Stimulated activated CD8-positive, alpha-beta memory T cell treated with anti-CD3 and anti-CD28 coated beads, Interleukin-15, amount 100 ng/mL, for 24 hours (primary cell): ENCODE results near the gene SMPDL3A.

Experiments
- DNase-seq: peaks from one replicate; pipeline ENCODE4 v3.0.0-alpha.2; 2020; ENCODE audit warnings: low read depth

The SMPDL3A gene

DNA sequence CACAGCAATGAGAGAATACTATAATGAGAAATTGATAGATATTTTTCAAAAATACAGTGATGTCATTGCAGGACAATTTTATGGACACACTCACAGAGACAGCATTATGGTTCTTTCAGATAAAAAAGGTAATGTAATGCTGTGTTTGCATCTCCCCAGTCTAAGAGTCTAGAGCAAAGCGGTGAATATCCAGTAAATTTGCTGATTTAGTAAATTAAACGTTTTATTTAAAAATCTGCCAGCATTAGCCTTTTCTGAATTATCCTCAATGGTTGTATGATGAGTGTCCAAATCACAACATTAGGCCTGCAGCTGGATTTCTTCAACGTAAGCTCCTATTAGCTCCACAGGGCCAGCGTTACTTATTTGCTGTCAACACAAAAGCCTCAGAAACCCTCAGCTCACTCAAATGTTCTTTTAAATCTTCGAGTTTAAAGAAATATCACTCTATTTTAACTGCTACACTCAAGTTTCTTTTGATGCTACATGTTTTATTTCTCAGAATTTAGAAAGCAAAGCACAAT lies 16.0 kb downstream of the SMPDL3A start:
- DNase-seq: no peak

DNA sequence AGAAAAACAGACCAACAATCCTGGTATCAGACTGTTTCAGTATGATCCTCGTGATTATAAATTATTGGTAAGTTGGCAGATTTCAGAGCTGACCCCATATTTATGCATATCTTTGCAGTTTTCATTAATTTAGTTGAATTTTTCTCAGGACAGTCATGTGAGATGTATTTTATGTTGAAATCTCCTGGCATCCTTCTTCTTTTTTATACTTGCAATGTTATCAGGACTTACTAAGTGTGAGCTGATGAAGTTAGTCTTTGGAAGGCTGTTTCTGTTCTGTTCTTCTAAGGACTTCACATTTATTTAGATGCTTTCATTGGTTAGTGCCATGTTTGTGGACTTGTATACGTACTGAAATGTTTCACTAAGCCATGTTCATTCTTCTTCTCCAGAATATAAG lies 17.2 kb downstream of the SMPDL3A start:
- no peak for DNase-seq

DNA sequence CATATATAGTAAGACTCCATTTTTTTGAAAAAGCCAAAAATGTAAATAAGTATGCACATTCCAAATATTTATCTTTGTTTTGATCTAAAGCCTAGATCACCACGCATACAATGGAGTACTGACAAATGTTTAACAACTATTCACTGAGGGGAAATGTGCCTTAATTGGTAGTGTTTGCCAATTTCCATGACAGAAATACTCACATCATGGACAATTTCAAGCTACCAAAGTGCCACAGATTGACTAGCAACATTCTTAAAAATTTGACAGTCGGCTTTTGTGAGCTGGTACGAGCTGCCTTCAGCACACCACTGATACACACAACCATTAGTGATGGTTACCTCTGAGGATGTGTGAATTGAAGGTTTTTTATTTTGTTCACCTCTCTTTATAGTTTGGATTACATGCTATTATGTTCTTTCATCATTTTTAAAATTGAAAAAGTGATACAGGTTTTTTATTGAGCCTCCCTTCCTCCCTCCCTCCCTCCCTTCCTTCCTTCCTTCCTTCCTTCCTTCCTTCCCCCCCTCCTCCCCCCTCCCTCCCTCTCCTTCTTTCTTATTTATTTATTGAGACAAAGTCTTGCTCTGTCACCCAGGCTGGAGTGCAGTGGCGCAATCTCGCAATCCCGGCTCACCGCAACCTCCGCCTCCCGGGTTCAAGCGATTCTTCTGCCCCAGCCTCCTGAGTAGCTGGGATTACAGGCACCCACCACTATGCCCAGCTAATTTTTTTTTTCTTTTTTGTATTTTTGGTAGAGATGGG lies 19.2 kb downstream of the SMPDL3A start:
- no peak for DNase-seq

DNA sequence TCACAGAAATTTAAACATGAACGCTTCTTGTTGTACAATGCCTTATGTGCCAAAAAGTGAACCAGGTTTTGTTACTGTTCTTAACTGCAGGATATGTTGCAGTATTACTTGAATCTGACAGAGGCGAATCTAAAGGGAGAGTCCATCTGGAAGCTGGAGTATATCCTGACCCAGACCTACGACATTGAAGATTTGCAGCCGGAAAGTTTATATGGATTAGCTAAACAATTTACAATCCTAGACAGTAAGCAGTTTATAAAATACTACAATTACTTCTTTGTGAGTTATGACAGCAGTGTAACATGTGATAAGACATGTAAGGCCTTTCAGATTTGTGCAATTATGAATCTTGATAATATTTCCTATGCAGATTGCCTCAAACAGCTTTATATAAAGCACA lies 19.9 kb downstream of the SMPDL3A start:
- no peak for DNase-seq

GRCh38 chr6:122809691-122810090 lies 20.6 kb downstream of the SMPDL3A start:
- no peak for DNase-seq

DNA sequence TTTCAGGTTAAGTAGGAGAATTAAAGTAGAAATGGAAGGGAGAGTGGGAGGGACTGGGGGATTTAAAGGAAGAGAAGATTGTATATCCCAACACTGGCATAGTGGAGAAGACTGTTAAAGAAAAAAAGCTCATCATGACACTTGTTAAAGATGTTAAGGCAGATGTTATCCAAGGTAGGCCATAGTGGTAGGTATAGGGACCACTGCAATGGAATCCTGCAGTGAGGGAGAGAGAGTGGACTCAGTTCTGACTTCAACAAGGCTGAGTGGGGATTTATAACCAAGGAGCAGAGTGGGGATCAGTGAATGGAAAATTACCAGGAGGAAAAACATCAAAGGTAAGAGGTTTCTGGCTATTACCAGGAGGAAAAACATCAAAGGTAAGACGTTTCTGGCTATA lies 21.1 kb downstream of the SMPDL3A start:
- no peak for DNase-seq

DNA sequence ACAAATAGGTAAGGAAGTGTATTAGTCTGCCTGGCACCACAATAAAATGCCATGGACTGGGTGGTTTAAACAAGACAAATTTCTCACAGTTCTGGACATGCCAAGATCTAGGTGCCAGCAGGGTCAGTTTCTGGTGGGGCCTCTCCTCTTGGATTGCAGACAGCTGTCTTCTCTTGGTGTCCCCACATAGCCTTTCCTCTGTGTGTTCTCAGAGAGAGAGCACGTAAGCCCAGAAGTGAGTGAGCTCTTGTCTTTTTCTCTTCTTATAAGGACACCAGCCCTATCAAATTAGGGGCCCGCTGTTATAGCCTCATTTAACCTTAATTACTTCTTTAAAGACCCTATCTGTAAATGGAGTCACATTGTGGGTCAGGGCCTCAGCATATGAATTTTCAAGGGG lies 28.3 kb downstream of the SMPDL3A start:
- DNase-seq: no peak

DNA sequence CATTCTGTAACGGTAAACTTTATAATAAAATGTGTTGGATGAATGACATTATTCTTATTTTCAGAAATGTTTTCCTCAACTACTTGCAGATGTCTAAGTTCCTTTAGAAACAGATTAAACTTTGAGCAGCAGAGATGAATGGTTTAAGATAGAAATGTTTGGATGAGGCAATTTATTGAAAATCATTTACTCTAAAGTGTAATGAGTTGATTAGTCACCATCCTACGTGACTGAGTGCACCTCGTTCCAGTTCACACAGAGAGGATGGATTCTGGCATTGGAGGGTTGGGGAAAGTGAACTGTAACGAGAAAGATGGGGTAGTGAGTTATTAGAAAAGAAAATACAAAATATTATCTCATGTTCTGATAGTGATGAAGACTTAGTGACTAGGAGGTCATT lies 28.7 kb downstream of the SMPDL3A start:
- DNase-seq: no peak

DNA sequence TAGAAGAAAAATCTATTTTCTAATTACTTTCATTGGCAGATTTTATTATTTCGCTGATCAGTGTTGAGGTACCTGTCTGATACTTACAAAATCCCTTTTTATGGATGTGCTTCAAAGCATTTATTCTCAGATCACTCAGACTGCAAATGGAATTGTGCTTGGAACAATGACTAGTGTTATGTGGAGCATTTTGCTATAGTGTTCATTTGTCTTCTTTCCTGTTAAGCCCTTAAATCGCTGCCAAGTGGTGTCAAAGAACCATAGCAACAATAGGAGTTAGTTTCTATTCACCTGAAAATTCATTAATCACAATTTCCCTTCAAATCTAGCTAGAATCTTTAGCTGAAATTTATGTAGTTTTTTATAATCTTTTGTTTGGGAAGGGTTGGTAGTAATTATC lies 29.8 kb downstream of the SMPDL3A start:
- DNase-seq: no peak

DNA sequence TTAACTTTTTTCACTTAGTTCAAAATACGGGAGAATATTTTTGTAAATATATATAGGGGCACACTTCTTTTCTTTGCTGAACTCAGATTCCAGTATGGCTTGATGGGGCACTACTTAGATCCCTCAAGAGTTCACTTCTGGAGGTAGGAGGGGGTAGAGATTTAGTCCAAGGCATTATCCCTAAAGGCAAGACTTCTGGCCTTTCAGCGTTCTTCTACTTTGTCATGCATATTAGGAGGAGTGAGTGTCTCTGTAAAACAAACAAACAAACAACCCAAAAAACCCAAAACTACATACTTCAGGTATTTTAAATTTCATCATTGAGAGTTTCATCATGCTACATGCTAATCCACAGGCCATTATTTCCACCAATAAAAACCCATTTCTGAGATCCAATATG lies 32.0 kb downstream of the SMPDL3A start:
- DNase-seq: no peak

DNA sequence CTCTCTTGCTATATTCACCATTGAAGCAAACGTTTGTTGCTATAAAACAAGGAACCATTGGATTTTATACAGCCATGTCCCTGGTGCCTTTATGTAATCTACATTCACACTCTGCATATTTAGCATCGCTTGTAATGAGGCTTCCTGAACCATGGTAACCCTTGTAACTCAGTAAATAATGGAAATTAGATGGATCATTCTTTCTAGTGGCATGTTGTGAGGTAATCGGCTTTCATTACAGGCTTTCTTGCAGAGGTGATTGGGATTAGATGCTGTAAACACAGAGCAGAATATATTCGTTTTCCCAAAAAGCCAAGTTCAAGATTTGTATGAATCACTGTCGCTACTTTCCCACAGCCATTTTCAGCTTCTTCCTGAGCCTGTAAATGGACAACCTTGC lies 36.1 kb downstream of the SMPDL3A start:
- no peak for DNase-seq

- DNase-seq: no peak
These were observed 40.4 kb downstream of the SMPDL3A start for GRCh38 chr6:122829456-122829855.

DNA sequence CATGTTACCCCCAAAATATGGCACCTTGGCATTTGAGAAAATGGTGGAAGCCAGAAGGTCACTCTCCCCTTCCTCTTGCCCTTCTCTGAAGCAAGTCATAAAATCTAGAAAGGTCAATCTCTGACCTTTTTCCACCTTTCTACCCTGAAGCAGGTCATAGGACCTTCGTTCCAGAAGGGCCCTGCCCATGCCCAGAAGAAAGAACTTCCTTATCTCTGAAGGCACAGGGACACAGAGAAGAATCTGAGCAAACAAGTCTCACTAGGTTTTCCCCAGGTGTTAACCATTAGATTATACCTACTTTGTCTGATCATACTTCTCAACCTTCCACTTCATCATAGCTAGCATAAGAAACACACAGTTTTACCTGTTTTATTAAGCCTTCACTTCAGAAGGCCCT lies 42.5 kb downstream of the SMPDL3A start:
- DNase-seq: no peak

DNA sequence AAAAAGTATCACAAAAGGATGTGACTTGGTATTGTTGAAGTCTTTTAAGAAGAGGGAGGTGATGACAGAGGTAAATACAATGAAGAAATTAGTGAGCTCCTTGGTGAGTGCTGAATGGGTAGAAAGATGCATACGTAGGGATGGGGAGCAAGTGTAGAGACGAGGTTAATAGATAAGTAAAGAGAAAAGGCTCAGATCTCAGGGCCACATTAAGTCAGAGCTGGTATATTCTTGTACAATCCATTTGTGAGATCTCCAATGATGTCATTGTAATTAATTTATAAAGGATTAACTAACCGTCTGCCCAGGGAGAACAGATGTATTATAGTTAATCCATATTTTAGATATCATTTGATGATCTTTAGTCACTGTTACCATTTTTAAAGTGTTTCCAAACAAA lies 43.4 kb downstream of the SMPDL3A start:
- DNase-seq: no peak

DNA sequence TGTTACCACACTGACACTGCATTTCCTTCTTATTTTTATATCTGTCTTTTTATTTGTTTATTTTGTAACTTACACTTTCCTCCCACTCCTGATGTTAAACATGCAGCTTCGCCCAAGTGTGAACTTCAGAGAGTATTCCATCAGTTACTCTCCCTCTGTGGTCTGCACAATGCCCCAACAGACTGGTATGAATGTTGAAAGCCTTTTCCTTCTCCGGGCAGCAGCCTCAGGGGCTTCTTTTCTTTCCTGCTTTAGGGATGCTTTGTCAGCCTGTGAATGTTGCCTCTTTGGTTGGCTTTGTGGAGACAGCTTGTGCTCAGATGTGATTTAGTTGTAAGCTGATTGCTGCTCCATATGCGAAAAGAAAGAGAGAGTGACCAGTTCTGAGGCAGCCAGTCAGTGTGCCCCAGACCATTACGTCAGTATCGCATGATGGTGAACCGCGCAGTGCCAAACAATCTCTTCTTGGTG lies 44.0 kb downstream of the SMPDL3A start:
- no peak for DNase-seq

GRCh38 chr6:122838060-122838780 lies 49.2 kb downstream of the SMPDL3A start:
- no peak for DNase-seq

GRCh38 chr6:122839472-122839871 lies 50.4 kb downstream of the SMPDL3A start:
- DNase-seq: no peak

GRCh38 chr6:122839906-122840305 lies 50.8 kb downstream of the SMPDL3A start:
- no peak for DNase-seq

DNA sequence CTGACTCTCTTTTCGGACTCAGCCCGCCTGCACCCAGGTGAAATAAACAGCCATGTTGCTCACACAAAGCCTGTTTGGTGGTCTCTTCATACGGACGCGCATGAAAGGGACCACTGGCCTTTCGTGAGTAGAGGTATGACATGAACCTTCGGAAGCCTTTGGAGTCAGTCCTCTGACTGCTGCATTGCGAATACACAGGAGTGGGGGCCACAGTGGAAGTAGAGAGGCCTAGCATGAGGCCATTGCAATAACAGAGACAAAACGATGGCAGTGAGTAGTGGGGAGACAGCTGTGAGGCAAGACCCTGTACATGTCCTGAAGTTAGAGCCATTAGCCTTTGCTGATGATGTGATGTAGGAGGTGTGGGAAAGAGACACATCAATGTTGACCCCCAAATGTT lies 56.4 kb downstream of the SMPDL3A start:
- no peak for DNase-seq

DNA sequence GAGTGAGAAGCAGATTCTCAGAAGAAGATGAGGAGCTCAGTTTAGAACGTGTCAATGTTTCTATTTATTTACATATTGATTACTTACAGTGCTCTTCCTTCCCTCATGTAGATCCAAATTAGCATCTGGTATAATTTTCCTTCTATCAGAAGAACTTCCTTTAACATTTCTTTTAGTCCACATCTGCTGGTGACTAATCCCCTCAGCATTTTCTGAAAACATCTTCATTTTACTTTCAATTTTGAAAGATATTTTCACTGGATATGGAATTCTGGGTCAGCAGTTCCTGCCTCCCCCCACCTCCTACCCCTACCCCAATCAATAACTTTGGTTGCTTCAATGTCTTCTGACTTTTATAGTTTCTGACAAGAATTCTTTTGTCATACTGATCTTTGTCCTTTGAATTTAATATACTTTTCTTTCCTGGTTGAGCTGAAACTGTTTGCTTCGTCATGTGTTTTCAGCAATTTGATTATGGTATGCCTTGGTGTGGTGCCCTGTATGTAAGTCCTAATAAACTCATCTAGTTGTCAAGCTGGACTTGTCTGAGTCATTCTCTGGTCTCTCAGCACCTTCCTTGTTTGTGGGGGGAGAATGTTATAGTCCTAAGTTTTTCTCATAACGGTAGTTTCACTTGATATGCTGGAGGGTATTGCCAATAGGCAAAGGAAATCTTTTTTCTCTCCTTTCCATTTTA lies 57.0 kb downstream of the SMPDL3A start:
- DNase-seq: no peak

DNA sequence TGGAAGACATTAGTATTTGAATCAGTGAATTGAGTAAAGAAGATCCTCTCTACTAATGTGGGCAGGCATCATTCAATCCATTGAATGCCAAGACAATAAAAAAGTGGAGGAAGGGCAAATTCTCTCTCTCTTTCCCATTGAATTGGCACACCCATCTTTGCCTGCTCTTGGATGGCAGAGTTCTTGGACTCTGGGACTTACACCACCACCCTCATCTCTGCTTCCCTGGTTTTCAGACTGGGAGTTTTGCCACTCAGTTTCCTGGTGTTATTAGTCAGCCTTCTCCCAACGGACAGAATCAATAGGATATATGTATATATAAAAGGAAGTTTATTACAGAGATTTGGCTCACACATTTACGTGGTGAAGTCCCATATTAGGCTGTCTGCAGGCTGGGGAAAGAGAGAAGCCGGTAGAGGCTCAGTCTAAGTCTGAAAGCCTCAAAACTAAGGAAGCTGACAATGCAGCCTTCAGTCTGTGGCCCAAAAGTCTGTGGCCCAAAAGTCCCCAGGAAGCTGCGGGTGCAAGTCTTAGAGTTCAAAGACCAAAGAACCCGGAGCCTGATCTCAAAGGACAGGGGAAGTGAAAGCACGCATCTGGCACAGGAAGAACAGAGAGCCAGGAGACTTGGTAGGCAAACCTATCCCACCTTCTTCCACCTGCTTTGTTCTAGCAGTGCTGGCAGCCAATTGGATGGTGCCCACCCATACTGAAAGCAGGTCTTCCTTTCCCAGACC lies 64.4 kb downstream of the SMPDL3A start:
- DNase-seq: no peak
